Hematopoietic multipotent progenitor cell treated with erythropoietin and hydrocortisone succinate and interleukin-3 and kit ligand, for 8 days (in vitro differentiated cells): ENCODE data around the gene TDRD3.
A peak's percentile ranks its signal among the peaks of the same experiment; 100 is the strongest.

Experiments
- DNase-seq: peaks from one replicate; pipeline ENCODE4 v3.0.0-alpha.2; 2015

The TDRD3 gene

GRCh38 chr13:60463787-60464186 is 66.8 kb downstream of the TDRD3 start:
- peak; percentile 9 for DNase-seq

DNA sequence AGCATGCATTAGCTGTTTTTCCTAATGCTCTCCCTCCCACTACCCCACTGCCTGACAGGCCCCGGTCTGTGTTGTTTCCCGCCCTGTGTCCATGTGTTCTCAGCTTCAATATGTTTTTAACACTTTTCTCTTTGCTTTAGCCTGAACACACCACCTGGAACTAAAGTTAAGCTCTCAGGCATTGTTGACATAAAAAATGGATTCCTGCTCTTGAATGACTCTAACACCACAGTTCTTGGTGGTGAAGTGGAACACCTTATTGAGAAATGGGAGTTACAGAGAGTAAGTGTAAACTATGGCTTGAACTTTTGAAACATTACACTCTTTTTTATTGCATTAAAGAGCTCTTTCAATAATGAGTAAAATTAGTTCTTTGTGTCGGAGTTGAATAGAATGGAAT is 70.1 kb downstream of the TDRD3 start:
- no peak for DNase-seq

DNA sequence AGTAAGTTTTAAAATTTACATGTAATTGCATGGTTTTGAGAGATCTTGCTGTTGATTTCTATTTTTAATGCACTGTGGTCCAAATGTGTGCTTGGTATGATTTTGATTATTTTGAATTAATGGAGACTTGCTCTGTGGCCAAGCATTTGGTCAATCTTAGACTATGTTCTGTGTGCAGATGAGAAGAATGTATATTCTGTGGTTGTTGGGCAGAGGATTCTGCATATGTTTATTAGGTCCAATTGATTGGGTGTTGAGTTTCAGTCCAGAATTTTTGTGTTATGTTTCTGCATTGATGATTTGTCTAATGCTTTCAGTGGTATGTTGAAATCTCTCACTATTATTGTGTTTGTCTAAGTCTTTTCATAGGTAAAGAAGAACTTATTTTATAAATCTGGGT is 82.3 kb downstream of the TDRD3 start:
- DNase-seq, result no peak

- no peak for DNase-seq
These were observed 85.0 kb downstream of the TDRD3 start for GRCh38 chr13:60482012-60482411.

- DNase-seq, result no peak
These were observed 87.8 kb downstream of the TDRD3 start for GRCh38 chr13:60484865-60485264.

DNA sequence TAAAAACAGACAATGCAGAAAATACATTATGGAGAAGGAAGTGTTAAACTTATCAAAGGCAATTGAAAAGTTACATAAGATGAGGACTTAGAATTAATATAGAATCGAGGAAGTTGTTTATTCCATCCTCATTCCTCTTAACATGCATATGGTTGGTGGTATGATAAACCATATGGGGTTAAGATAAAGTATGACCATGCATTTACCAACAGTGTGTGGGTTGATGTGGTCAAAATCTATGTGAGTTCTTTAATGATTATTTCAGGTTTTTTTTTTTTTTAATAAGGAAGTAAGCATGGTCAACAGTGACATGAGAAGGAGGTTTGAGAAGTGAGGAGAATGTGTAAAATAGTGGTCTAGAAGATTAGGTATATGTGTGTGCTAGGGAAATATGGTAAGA is 94.5 kb downstream of the TDRD3 start:
- DNase-seq, result peak; percentile 49

DNA sequence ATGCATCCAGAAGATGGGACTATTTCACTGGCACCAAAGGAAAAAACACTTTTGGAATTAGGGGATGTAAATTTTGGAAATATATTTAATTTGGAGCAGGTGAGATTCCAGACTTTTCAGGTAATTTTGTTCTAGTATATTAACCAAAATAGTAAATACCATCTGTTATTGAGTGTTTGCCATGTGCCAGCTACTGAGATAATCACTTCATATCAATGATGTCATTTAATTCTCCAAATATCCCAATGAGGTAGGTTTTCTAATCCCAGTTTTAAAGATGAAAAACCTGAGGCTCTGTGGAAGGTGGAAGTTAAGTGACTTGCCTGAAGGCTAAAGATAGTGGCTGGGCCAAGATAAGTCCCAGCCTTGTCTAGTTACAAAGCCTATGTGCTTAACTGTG is 95.2 kb downstream of the TDRD3 start:
- DNase-seq, result no peak

DNA sequence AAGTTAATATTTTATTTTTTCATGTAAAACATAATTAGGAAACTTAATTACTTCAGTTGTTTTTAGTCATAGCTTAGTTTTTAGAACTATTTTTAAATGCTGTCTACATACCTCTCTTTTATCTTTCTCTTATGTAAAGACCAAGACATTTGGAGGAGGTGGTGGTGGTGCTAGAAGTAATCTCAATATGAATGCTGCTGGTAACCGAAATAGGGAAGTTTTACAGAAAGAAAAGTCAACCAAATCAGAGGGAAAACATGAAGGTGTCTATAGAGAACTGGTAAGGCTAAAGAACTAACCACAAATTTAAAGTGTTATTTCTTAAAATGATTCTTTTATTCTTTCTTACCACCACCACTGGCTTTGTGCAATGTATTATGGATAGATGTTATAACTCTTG is 97.3 kb downstream of the TDRD3 start:
- no peak for DNase-seq

DNA sequence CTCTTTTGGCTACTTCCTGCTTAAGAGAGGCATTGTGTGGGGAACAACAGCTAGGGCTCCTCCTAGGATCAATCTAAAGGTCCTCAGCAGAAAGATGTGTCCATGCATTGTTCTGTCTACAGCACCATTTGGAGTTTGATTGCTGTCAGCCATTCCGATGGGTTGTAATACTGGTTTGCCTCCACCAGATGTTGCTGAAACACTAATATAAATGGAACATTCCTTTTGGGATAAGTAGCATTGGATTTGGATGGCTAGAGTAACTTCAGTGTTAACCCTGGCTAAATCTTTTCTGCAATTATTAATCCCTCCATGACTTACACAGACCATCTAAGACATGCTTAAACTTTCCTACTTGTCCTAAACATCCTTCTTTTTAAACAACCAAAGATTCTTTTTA is 104.2 kb downstream of the TDRD3 start:
- no peak for DNase-seq

- no peak for DNase-seq
These were observed 112.8 kb downstream of the TDRD3 start for GRCh38 chr13:60509601-60510386.

DNA sequence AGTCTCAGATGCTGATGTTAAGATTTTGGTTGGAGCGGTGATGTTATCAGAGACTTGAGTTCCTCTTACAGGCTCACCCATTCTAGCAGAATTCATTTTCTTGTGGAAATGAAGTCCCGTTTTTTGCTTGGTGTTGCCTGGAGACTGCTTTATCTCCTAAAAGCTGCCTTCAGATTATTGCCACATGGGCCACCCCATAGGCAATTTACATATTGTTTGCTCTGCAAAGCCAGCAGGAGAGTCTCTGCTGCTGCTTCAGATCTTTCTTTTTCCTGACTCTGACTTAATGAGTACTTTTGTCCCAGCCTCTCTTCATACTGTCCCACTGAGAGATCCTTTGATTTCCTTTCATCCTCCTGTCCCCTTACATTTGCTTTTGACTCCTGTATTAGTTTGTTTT is 114.6 kb downstream of the TDRD3 start:
- no peak for DNase-seq

DNA sequence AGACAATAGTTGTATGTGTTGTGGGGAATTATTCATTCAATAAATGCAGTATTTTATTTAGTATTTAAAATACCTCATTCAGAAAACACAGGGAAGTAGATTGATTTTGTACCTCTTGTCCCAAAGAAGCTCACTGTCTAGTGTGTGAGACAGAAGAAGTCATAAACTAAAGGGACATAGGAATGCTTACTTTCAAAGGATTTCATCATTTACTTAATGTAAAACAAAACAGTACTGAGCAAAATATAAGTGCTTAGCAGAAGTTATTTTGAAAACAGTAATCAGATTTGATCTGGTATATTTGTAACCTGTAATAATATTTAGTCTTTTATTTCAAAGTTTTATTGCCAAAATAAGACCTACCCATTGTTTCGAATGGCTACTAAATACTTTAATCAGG is 117.9 kb downstream of the TDRD3 start:
- no peak for DNase-seq

DNA sequence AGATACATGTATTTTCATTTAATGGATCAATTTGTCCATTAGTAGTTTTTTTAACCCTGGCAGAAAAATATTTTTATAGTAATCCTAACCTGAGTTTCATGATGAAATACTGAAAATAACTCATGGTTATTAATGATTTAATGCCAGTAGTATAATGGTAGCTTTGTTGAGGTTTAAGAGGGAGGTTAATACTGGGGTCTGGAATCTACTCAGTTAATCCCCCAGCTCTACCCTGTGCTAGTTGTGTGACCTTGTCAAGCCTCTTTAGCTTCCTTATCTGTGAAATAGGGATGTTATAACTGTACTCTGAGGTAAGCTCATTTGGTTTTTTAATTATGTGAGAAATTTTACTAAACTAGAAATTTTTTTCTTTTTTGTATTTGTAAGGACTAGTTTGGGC is 122.5 kb downstream of the TDRD3 start:
- no peak for DNase-seq

DNA sequence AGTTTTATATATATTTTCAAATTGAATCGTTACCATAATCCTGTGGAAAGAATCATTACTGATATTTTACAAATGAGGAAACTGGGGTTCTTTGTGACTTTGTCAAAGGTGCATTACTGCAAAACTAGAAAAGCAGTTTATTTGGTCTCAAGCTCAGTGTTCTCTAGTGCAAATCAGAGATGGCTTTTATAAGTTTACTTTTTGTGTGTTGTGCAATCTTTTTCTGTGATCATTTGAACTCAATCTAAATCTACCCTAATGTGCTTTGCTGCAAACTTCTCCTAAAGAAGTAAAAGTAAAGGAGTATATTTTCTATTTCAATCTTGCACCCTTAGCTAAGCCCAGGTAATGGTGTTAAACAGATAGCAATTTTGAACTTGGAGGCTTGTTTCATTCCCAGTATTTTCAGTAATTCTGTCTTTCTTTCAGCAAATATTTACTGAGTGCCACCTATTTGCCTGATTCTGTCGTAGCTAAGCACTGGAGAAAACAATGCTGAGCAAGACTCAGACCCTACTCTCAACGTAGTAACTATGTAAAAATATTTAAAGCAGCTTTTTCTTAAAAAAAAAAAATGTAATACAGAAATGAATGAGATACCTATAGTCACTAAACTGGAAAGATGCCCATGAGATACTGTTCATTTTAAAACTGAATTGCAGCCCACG is 124.0 kb downstream of the TDRD3 start:
- no peak for DNase-seq

DNA sequence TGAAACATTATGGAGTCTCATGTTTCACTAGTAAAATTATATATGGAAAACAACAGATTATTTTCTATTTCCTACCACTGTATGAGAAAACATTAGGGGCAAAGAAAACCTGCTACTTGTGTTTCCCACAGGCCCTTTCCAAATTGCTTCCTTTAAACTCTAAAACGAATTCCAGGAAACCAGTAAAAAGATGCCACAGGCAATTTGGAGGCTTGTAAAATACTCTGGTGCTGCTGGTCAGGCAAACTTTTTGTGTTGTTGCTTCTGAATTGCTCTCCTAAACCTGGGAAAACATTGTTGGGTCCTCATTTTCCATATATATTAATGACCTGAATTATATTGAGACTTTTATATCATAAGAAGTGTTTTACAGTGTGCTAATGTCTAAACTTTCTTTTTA is 141.5 kb downstream of the TDRD3 start:
- no peak for DNase-seq

- no peak for DNase-seq
These were observed 143.3 kb downstream of the TDRD3 start for GRCh38 chr13:60540276-60540675.

GRCh38 chr13:60562096-60562780 is 165.2 kb downstream of the TDRD3 start:
- no peak for DNase-seq

GRCh38 chr13:60571571-60571970 is 174.6 kb downstream of the TDRD3 start:
- no peak for DNase-seq

DNA sequence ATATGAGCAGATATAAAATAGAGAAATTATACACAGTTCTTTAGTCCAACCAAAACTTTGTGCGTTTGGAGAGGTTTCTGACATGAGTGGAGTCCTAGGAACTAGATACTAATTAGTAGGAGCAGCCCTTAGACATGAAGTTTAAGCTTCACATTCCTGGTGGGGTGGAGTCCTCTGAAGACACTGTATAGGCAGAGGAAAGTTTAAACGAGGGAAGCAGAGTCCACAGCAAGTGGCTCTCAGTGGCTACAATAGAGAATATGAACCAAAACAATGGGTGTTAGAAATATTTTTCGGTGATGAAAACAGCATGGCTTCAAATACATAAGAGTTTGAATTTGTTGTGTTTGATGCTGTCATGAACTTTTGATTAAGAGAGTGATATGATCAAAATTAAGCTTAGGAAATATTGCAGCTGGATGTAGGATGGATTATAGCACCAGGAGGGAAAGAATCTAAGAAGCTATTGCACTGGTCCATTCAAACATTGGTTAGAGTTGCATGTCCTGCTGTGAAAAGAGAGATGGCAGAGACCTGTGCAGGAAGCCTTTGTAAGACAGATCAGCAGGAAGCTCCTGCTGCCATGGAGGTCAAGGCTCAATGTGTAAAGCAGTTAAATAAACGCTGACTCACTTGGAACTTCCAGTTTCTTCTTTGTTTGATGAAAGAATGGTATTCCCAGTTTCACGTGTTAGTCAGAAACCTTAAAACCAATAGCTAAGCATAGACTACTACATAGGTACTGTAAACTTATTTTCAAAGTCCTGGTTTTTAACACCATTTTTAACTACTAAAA is 175.2 kb downstream of the TDRD3 start:
- DNase-seq, result no peak

DNA sequence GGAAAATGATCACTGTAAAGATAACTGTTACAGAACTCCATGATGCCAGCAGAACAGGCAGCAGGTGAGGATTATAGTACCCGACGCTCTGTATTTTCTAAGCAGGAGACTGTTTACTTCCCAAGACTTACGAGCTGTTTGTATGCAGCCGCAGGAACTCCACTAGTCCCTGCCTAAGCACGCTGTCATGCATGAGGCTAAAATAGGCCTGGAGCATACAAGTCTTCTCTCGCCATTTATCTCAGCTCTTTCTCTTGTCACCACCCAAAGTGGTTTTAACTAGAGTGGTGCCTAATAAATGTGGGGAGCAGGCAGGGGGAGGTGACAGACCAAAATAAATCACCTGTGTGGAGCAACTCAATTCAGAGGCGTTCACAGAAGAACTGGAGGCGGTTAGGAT is 175.8 kb downstream of the TDRD3 start:
- no peak for DNase-seq

GRCh38 chr13:60574735-60575134 is 177.7 kb downstream of the TDRD3 start:
- no peak for DNase-seq

GRCh38 chr13:60575142-60575541 is 178.1 kb downstream of the TDRD3 start:
- no peak for DNase-seq

DNA sequence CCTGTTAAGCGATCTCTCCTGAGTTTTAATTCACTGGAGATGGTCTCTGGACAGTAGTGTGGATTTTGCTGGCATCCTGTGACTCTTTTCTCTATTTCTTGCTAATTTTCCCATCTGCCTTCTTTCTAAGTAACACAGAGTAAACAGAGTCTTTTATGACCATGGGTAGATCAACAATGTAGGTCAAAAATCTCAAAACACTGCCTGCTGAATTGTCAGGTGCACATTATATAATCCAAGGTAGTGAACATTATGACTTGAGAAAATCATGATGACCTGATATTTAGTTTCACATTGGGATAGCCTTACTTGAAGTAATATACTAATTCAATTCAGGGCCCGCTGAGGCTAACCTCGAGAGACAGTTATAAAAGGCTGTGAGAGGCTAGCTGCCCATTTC is 180.7 kb downstream of the TDRD3 start:
- no peak for DNase-seq
